Lower leg skin (tissue), 3 donors: ENCODE results near the gene RHOH.

Experiments used
- CTCF ChIP-seq, 3 donors: fragments of 450-650 bp; IDR thresholded peaks; one replicate each; pipeline ENCODE4 v1.5.1; 2016; ENCODE audit warnings: antibody characterized with exemption in 3 of 3, mild to moderate bottlenecking in 3 of 3, moderate library complexity in 2 of 3
- POLR2A ChIP-seq, 2 donors: fragments of 450-650 bp; IDR thresholded peaks; one replicate each; pipeline ENCODE4 v1.6.1; 2016 to 2017; ENCODE audit warnings: antibody characterized with exemption in 2 of 2, mild to moderate bottlenecking in 1 of 2, moderate library complexity in 1 of 2

- no peak for TF ChIP-seq CTCF (IDR thresholded peaks at IDR 0.05)
- no peak for TF ChIP-seq POLR2A (IDR thresholded peaks at IDR 0.05)
Measured at GRCh38 chr4:40200875-40201801, 4.3 kb downstream of the RHOH start.
